HCT116 (cell line): ENCODE results near the gene ZNF213. TPM values are rescaled to one million over a fixed set of nuclear protein-coding genes. Genes with fewer than 3 reads are reported as not detected.

ENCODE experiments used
- ATAC-seq: fragments of 200-7000 bp; cut with Tn5 transposase; 2 replicates; pipeline ENCODE4 v1.9.1; 2020; ENCODE audit warnings: mild to moderate bottlenecking, moderate library complexity
- BruUV-seq: library from RNA; stranded (reverse); fragments of 400-500 nt; replicated peaks from 2 replicates; lab custom pipeline; 2021; lab: Mats Ljungman, UMichigan
- CTCF ChIA-PET: fragments of 300-600 bp; sonication (Branson Sonifier 250); formaldehyde crosslinking; loops from one replicate; lab custom pipeline; 2021; ENCODE audit warnings: antibody characterized with exemption; lab: Charles Lee
- POLR2A ChIA-PET: fragments of 300-600, 350-600 bp; sonication (Branson Sonifier 250); formaldehyde crosslinking; loops from one replicate; lab custom pipeline; 2021; ENCODE audit warnings: antibody characterized with exemption; lab: Charles Lee
- RAD21 ChIA-PET, 2 experiments: fragments of 300-600 bp; sonication (Branson Sonifier 250); formaldehyde crosslinking; loops; one replicate each; lab custom pipeline; 2023; ENCODE audit warnings: low total read pairs in 2 of 2; ENCODE audit not compliant: uncharacterized antibody in 2 of 2, unreplicated experiment in 2 of 2, low non-redundant PET in 1 of 2; lab: Charles Lee
- DNase-seq: peaks from one replicate; pipeline ENCODE4 v3.0.0-alpha.2; 2010; ENCODE audit warnings: low read depth, low spot score
- H2AFZ ChIP-seq: fragments of 200-600 bp; shearing (Covaris generic), sonication (generic); 2 replicates; pipeline ENCODE4 v1.6.1; 2017; ENCODE audit warnings: low read depth, mixed run types, mixed read lengths, antibody characterized with exemption, low read length; ENCODE audit not compliant: poor library complexity, severe bottlenecking
- H3K27ac ChIP-seq: 2 replicates; pipeline ENCODE4 v1.5.1; 2012; ENCODE audit warnings: low read depth, low read length
- H3K27me3 ChIP-seq: fragments of 200-600 bp; sonication (generic); 2 replicates; pipeline ENCODE4 v1.6.1; 2016; ENCODE audit warnings: mixed run types, low read length, mixed read lengths; ENCODE audit not compliant: insufficient read depth
- H3K36me3 ChIP-seq, 2 experiments: fragments of 200-500 bp in 1 of 2; fragments of 200-600 bp in 1 of 2; sonication (Bioruptor generic) in 1 of 2; sonication (generic) in 1 of 2; 2 replicates each; pipeline versions ENCODE4 v1.5.1 to v1.6.1; 2014 to 2016; ENCODE audit warnings: low read length in 2 of 2, inconsistent platforms in 1 of 2, mixed read lengths in 1 of 2, mixed run types in 1 of 2; ENCODE audit not compliant: insufficient read depth in 2 of 2, control insufficient read depth in 1 of 2
- H3K4me1 ChIP-seq, 2 experiments: fragments of 200-600 bp in 1 of 2; sonication (generic) in 1 of 2; 2 replicates each; pipeline versions ENCODE4 v1.5.1 to v1.6.1; 2012 to 2017; ENCODE audit warnings: low read length in 2 of 2, inconsistent platforms in 1 of 2, mild to moderate bottlenecking in 1 of 2, mixed read lengths in 1 of 2, mixed run types in 1 of 2, moderate library complexity in 1 of 2; ENCODE audit not compliant: insufficient read depth in 2 of 2, control insufficient read depth in 1 of 2
- H3K4me2 ChIP-seq: fragments of 200-600 bp; sonication (generic); 2 replicates; pipeline ENCODE4 v1.6.1; 2017; ENCODE audit warnings: mixed run types, low read length, mixed read lengths
- H3K4me3 ChIP-seq, 2 experiments: fragments of 200-600 bp in 1 of 2; sonication (generic) in 1 of 2; replicated peaks in 1 of 2; 2 replicates each; pipeline ENCODE4 v1.5.1; 2011 to 2016; ENCODE audit warnings: low read length in 2 of 2, control low read depth in 1 of 2, low read depth in 1 of 2, mild to moderate bottlenecking in 1 of 2, mixed read lengths in 1 of 2, mixed run types in 1 of 2
- H3K79me2 ChIP-seq: fragments of 200-600 bp; sonication (generic); 2 replicates; pipeline ENCODE4 v1.6.1; 2017; ENCODE audit warnings: mild to moderate bottlenecking, mixed run types, low read length, moderate library complexity, mixed read lengths; ENCODE audit not compliant: insufficient read depth
- H3K9ac ChIP-seq: fragments of 200-600 bp; sonication (generic); 2 replicates; pipeline ENCODE4 v1.6.1; 2016; ENCODE audit warnings: low read length, mixed read lengths
- H3K9me2 ChIP-seq: fragments of 200-600 bp; sonication (generic), shearing (Covaris generic); 2 replicates; pipeline ENCODE4 v1.6.1; 2017; ENCODE audit warnings: mixed run types, mild to moderate bottlenecking, moderate library complexity; ENCODE audit not compliant: insufficient read depth
- H3K9me3 ChIP-seq, 2 experiments: fragments of 200-500 bp in 1 of 2; fragments of 200-600 bp in 1 of 2; sonication (Bioruptor generic) in 1 of 2; sonication (generic) in 1 of 2; 2 replicates each; pipeline ENCODE4 v1.6.1; 2014 to 2017; ENCODE audit warnings: low read length in 2 of 2, mixed read lengths in 2 of 2, inconsistent platforms in 1 of 2, low read depth in 1 of 2, mild to moderate bottlenecking in 1 of 2, mixed run types in 1 of 2, moderate library complexity in 1 of 2; ENCODE audit not compliant: control insufficient read depth in 1 of 2, insufficient read depth in 1 of 2
- H4K20me1 ChIP-seq: fragments of 200-600 bp; sonication (generic), shearing (Covaris generic); 2 replicates; pipeline ENCODE4 v1.6.1; 2017; ENCODE audit warnings: mixed run types, mild to moderate bottlenecking, moderate library complexity; ENCODE audit not compliant: insufficient read depth
- CEBPB ChIP-seq: IDR thresholded peaks from 2 replicates; pipeline ENCODE4 v1.6.1; 2012; ENCODE audit warnings: low read depth
- EZH2 ChIP-seq: fragments of 200-600 bp; sonication (generic); IDR thresholded peaks from 2 replicates; pipeline ENCODE4 v1.6.1; 2017; ENCODE audit warnings: antibody characterized with exemption, mixed run types
- EZH2phosphoT487 ChIP-seq: fragments of 200-600 bp; IDR thresholded peaks from 2 replicates; pipeline ENCODE4 v1.6.1; 2018; ENCODE audit warnings: antibody characterized with exemption, borderline replicate concordance
- FOSL1 ChIP-seq: IDR thresholded peaks from 2 replicates; pipeline ENCODE4 v1.6.1; 2012; ENCODE audit warnings: low read depth
- JUND ChIP-seq: IDR thresholded peaks from 2 replicates; pipeline ENCODE4 v1.6.1; 2012
- RAD21 ChIP-seq: IDR thresholded peaks from 2 replicates; pipeline ENCODE4 v1.6.1; 2012; ENCODE audit warnings: low read depth, mild to moderate bottlenecking
- SIN3A ChIP-seq: IDR thresholded peaks from 2 replicates; pipeline ENCODE4 v1.6.1; 2012; ENCODE audit warnings: low read depth
- SP1 ChIP-seq: IDR thresholded peaks from 2 replicates; pipeline ENCODE4 v1.6.1; 2012; ENCODE audit warnings: low read depth
- TCF7L2 ChIP-seq: IDR thresholded peaks from 2 replicates; pipeline ENCODE4 v1.7.0; 2011; ENCODE audit warnings: borderline replicate concordance, inconsistent platforms; ENCODE audit not compliant: insufficient read depth, insufficient read length; ENCODE audit errors: extremely low read depth
- ZFX ChIP-seq: fragments of 450-650 bp; IDR thresholded peaks from 2 replicates; pipeline ENCODE4 v1.6.1; 2017
- ZNF274 ChIP-seq: fragments of 200-500 bp; sonication (Bioruptor generic); IDR thresholded peaks from 2 replicates; pipeline ENCODE4 v1.6.1; 2014; ENCODE audit warnings: mild to moderate bottlenecking, low read depth, low read length, inconsistent platforms
- intact Hi-C: fragments of 100-400 bp; cut with micrococcal nuclease; formaldehyde crosslinking; loops from 2 replicates; pipeline ENCODE4 v1.10.0; 2022
- total RNA-seq: library from RNA; stranded (reverse); gene quantifications from one replicate; pipeline ENCODE4 v1.2.1, GENCODE V29; 2021; ENCODE audit not compliant: unreplicated experiment
- TF ChIP-seq, protein P1 (sequence below), 3 experiments: fragments of 200-600 bp in 1 of 3; sonication (generic) in 1 of 3; IDR thresholded peaks in 2 of 3; conservative IDR thresholded peaks in 1 of 3; 2 replicates each; pipeline ENCODE4 v1.5.1; 2012 to 2017; ENCODE audit warnings: low read depth in 2 of 3, low read length in 2 of 3, antibody characterized with exemption in 1 of 3, borderline replicate concordance in 1 of 3, control low read depth in 1 of 3, mild to moderate bottlenecking in 1 of 3, mixed read lengths in 1 of 3, mixed run types in 1 of 3, moderate library complexity in 1 of 3; ENCODE audit not compliant: insufficient read depth in 1 of 3
- TF ChIP-seq, protein P2 (sequence below): IDR thresholded peaks from 2 replicates; pipeline ENCODE4 v1.6.1; 2012
- TF ChIP-seq, protein P3 (sequence below): IDR thresholded peaks from 2 replicates; pipeline ENCODE4 v1.6.1; 2012

The ZNF213 gene
- total RNA-seq, 1 experiment from 2014 or later, result 11.0 TPM

DNA sequence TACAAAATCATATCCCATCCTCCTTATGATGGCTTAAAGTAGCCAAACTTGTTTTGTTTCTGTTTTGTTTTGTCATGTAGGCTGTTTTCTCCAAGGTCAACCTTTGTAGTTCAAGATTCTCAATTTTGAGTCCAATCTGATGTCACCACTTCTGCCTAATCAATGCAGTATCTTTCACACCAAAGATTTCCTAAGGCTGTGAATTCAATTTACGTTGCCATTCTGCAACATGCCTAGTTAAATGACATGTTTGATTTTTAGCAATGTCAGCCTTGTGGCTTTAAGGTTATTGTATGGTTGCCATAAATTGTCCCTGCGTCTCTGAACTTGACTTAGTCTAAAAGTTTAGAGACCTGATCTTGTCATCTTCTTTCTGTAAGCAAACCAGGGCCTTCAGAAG, 20.4 kb downstream of the ZNF213 start (continued):
- TF ChIP-seq, protein P1, sequence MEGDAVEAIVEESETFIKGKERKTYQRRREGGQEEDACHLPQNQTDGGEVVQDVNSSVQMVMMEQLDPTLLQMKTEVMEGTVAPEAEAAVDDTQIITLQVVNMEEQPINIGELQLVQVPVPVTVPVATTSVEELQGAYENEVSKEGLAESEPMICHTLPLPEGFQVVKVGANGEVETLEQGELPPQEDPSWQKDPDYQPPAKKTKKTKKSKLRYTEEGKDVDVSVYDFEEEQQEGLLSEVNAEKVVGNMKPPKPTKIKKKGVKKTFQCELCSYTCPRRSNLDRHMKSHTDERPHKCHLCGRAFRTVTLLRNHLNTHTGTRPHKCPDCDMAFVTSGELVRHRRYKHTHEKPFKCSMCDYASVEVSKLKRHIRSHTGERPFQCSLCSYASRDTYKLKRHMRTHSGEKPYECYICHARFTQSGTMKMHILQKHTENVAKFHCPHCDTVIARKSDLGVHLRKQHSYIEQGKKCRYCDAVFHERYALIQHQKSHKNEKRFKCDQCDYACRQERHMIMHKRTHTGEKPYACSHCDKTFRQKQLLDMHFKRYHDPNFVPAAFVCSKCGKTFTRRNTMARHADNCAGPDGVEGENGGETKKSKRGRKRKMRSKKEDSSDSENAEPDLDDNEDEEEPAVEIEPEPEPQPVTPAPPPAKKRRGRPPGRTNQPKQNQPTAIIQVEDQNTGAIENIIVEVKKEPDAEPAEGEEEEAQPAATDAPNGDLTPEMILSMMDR (IDR thresholded peaks at IDR 0.05 in 2 of 3, conservative IDR thresholded peaks at IDR 0.05 in 1 of 3; ENCODE audit: borderline replicate concordance in 1 of 3, insufficient read depth in 1 of 3, low read depth in 2 of 3, low read length in 2 of 3), result no peak
- TF ChIP-seq ZFX (no peak), EZH2 (no peak), SP1 (no peak), JUND (no peak), ZNF274 (no peak), CEBPB (no peak), RAD21 (no peak), SIN3A (no peak)
- TF ChIP-seq, protein P2, sequence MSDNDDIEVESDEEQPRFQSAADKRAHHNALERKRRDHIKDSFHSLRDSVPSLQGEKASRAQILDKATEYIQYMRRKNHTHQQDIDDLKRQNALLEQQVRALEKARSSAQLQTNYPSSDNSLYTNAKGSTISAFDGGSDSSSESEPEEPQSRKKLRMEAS, result no peak
- TF ChIP-seq, protein P3, sequence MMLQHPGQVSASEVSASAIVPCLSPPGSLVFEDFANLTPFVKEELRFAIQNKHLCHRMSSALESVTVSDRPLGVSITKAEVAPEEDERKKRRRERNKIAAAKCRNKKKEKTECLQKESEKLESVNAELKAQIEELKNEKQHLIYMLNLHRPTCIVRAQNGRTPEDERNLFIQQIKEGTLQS, result no peak

DNA sequence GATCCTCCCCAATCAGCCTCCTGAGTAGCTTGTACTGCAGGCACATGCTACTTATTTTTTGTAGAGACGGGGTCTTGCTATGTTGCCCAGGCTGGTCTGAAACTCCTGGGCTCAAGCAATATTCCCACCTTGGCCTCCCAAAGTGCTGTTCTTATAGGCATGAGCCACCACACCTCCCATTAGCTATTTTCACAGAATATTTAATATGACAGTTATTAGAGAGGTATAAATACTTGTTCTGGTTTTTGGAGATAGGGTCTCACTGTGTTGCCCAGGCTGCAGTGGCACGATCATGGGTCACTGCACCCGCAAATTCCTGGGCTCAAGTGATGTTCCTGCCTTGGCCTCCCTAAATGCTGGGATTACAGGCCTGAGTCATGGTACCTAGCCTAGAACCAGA, 21.1 kb downstream of the ZNF213 start:
- POLR2A ChIA-PET, result no interaction called here
- intact Hi-C loops, result no loop called here
- Histone ChIP-seq H3K4me1 (peaks cover 6 to 51% of the 10 kb centered on the region in 2 experiments; a peak in 3 of 4 replicates), H3K27ac (no peak overlapping the region), H3K36me3 (no peaks in the 10 kb centered on the region), H3K4me3 (no peak overlapping the region), H2AFZ (no peak overlapping the region), H3K9me3 (no peaks in the 10 kb centered on the region), H3K79me2 (no peaks in the 10 kb centered on the region), H4K20me1 (no peaks in the 10 kb centered on the region), H3K9ac (no peak overlapping the region), H3K9me2 (no peaks in the 10 kb centered on the region), H3K27me3 (no peaks in the 10 kb centered on the region), H3K4me2 (no peak overlapping the region)
- no TSS peak for BruUV-seq
- RAD21 ChIA-PET, result no interaction called here
- no peak for DNase-seq
- ATAC-seq, result no peak
- TF ChIP-seq TCF7L2, result no peak
- TF ChIP-seq EZH2phosphoT487, result no peak
- no peak for TF ChIP-seq RAD21
- no peak for TF ChIP-seq FOSL1
- CTCF ChIA-PET, result no interaction called here
